ENCODE measurements around the gene PTRH1.

PTRH1 gene

GRCh38 chr9:127741831-127742434 lies 26.5 kb upstream of the PTRH1 start:
- no peak for DNase-seq

- peak; percentile 26 for DNase-seq
Observed at GRCh38 chr9:127739614-127740330, 24.3 kb upstream of the PTRH1 start.

- no peak for DNase-seq
Observed at GRCh38 chr9:127738666-127739065, 23.2 kb upstream of the PTRH1 start.

- DNase-seq: peak; percentile 15
Observed at GRCh38 chr9:127735530-127736185, 20.2 kb upstream of the PTRH1 start.

DNA sequence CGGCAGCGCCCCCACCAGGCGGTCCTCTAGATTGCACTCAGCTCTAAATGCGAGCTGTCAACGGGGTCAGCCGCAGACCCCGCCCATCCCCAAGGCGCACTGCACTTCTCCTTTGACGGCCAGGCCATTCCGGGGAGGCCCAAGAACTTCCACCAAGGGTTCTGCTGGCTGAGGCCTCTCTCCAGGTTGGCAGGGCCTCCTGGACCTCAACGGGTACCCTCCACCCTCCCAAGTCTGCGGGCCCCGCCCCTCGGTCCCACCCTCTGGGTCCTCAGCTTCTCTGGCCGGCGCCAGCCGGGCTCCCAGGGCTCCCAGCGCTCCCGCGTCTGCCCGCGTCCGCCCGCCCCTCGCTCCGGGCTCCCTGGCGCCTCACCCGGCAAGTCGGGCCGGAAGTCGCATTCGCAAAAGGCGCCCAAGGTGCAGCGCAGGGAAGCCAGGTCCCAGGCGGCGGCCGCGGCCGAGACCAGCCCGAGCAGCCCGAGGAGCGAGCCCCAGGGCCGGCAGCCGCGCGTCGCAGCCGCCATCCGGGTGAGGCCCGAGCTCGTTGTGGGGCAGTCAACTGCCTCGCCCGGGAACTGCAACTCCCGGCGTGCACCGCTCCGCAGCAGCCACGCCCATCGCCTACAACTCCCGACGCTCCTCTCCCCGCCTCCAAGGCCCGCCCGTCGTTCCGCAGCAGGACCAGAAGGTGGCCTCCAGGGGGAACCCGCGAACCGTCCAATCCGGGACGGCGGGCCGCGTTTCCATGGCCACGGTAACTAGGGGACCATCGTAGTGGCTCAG lies 19.5 kb upstream of the PTRH1 start, which contains the start of gene TOR2A:
TSS of gene TOR2A (minus strand) at position 548 of the 783 bp plus-strand sequence. CDS start at position 524, 24 bp downstream.
- peak; percentile 95 for DNase-seq

DNA sequence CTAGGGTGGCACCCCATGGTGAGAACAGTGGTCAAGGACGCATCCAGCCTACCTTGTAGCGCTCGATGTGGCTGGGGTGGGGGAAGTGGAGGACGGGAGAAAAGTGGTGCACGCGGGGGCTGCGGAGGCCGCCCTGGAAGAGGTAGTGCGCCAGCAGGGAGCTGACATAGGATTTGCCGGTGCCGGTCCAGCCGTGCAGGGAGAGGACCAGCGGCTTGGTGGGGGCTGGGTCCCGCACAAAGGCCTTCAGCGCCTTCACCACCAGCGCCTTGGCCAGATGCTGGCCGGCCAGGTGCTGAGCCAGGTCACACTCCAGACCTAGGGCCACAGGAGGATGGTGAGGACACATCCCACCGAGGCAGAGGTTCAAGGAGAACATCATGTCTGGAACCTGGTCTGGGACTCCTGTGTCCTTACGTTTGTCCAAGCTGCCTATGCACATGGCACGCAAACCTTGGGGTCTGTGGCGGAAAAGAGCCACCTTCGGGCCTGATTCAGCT lies 18.8 kb upstream of the PTRH1 start:
- DNase-seq: no peak

DNA sequence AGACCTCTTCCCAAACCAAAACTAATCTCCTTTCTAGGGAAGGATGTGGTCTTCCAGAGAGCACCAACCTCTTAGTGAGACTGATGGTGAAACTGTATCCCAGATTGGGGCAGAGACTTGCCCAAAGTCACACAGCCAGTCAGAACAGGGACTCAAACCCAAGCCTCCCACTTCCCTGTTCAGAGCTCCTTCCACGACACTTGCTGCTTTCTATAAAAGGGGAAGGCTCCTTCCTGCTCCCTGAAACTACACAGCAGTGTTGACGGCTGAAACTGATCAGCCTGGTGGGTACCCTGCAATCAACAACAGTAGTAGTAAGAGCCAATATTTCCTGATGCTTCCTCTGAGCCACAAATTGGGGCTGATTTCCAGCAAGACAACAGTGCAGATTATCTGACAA lies 18.2 kb upstream of the PTRH1 start:
- peak; percentile 69 for DNase-seq

GRCh38 chr9:127732444-127732843 lies 17.0 kb upstream of the PTRH1 start:
- DNase-seq: no peak

DNA sequence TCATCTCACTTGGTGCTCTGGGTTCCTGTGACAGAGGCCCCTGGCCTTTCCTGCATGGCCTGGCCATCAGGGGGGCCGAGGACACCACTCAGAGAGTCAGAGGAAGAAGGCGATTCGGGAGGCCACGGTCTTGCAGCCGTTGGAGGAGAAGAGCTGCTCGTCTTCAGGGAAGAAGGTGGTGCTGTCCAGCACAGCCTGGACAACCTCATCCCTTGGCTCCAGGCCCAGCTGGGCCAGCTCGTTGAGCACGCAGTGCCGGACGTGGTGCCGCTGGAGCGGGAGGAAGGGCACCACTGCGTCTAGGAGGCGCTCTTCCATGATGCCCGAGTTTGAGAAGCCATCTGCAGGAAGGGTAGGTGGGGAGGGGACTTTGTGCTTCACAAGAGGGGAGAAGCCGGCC lies 16.5 kb upstream of the PTRH1 start:
- DNase-seq: no peak

DNA sequence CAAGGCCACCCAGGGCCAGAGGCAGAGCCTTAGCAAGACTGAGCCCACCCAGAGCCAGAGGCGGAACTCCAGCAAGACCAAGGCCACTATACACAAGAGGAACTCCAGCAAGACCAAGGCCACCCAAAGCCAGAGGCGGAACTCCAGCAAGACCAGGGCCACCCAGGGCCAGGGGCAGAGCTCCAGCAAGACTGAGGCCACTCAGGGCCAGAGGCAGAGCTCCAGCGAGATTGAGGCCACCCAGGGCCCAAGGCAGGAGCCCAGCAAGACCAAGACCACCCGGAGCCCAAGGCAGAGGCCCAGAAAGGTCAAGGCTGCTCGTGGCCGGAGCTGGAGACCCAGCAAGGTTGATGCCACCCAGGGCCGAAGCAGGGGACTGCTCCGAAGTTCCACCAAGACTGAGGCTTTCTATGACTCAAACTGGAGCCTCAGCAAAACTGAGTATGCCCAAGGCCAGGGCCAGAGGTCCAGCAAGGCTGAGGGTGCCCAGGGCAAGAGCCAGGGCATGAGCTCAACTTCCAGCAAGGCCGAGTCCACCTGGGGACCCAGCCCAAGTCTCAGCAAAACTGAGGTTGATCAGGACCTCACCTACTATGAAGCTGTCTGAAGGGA lies 15.4 kb upstream of the PTRH1 start:
- DNase-seq: no peak

DNA sequence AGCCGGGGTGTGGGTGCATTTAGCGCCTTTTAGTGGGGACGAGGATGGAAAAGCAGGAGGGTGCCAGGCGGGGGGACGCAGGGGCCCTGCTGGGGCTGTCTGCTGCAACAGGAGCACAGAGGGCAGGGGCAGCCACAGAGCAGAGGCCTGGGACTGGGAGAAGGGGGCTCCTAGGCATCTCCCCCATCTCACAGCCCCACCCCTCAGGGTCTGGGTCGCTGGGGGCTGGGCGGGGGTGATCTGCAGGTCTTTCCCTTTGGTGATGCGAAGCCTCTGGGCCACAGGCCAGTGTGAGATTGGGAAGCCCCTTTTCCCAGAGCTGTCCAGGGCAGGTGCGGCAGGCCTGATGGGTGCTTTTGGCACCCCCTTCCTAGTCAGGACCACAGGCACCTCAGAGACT lies 14.8 kb upstream of the PTRH1 start:
- no peak for DNase-seq

GRCh38 chr9:127729522-127730256 lies 14.2 kb upstream of the PTRH1 start:
- DNase-seq: no peak

DNA sequence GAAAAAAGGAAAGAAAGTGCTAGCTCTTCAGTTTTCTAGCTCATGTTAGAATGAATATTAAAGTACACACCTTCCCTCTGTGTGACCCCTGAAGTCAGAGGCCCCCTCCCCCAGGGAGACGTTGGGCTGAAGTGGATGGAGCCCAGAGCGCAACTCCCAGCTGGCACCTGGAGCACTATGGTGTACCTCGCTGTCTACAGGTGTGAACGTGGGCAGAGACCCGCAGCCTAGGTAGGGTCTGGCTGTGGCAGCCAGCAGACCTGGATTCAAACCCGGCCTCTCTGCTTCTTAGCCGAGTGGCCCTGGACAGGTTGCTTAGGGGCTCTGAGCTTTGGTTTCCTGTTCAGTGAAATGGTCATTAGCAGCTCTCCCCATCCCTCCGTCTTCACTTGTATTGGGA lies 13.3 kb upstream of the PTRH1 start:
- no peak for DNase-seq

GRCh38 chr9:127726871-127727270 lies 11.4 kb upstream of the PTRH1 start:
- no peak for DNase-seq

DNA sequence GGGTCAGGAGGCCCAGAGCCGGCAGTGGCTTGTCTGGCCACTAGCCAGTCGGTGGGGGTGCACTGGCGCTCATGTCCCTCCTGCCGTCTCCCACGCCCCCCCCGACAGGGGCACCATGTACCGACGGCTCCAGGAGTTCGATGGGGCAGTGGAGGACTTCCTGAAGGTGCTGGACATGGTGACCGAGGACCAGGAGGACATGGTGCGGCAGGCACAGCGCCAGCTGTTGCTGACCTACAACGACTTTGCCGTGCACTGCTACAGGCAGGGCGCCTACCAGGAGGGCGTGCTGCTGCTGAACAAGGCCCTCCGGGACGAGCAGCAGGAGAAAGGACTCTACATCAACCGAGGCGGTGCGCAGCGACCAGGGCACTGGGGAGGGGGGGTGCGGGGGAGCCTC lies 8.5 kb upstream of the PTRH1 start:
- DNase-seq: no peak

- DNase-seq: no peak
Observed at GRCh38 chr9:127723444-127723843, 8.0 kb upstream of the PTRH1 start.

DNA sequence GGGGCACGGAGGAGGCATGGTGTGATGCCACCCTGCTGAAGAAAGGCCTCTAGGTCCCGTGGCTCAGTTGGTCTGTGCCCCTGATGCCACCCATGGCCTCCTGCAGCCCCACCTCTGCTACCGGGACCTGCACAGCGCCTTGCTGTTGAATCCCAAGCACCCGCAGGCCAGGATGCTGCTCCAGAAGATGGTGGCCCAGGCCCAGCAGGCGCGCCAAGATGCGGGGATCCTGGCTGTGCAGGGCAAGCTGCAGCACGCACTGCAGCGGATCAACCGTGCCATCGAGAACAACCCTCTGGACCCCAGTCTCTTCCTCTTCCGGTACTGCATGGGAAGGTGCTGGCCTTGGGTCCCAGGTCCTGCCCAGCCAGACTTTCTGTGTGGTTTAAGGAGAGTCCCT lies 7.5 kb upstream of the PTRH1 start:
- no peak for DNase-seq

- no peak for DNase-seq
Observed at GRCh38 chr9:127722055-127722745, 6.7 kb upstream of the PTRH1 start.

DNA sequence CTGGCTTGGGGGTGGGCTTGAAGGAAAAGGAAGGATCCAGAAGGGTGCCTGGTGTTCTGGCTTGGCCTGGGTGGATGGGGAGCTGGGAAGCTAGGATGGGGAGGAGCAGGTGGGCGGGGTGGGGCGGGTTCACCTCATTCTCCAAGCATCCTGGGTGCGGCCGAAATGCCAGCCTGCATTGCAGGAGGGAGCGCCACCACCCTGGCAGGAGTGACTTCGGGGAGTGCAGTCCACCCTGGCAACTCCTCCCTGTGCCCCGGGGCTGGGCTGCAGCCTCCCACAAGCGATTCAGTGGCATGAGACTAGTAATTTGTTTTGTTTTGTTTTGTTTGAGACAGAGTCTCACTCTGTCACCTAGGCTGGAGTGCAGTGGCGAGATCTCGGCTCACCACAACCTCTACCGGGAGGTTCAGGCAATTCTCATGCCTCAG lies 5.9 kb upstream of the PTRH1 start:
- DNase-seq: no peak

GRCh38 chr9:127720865-127721227 lies 5.4 kb upstream of the PTRH1 start:
- no peak for DNase-seq
